ENCODE data around the gene SARNP.
A peak's percentile ranks its signal among the peaks of the same experiment; 100 is the strongest.

SARNP gene

DNA sequence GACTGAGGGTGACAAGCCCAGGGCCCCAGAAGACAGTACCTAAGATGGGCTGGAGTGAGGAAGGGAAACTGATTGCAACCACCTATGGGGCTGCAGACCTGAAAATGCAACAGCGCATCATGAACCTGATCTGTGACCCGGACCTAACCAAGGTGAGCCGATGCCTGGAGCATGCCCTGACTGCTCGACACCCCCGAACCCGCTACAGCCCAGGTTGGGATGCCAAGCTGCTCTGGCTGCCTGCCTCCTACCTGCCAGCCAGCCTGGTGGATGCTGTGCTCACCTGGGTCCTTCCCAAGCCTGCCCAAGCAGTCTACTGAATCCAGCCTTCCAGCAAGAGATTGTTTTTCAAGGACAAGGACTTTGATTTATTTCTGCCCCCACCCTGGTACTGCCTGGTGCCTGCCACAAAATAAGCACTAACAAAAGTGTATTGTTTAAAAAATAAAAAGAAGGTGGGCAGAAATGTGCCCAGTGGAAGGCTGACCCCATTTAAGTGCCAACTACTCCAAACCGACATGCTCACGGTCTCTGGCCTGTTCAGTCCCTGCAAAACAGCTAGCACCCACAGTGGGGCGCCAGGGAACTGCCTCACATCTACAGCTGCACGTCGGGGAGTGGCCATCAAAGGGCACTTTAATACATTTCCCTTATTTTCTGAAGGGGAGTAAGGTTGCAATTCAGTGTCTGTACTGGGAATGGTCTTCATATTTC lies 93.1 kb downstream of the SARNP start:
- peak; percentile 80 for TF ChIP-seq CTCF (IDR thresholded peaks at IDR 0.05; ENCODE audit: borderline replicate concordance, insufficient read depth, low read depth, low read length)
- H3K4me3 ChIP-seq (ENCODE audit: low read depth, low read length) = no peak overlapping the region

- no peak overlapping the region for H3K4me3 ChIP-seq (ENCODE audit: low read depth, low read length)
- no peak for TF ChIP-seq CTCF (IDR thresholded peaks at IDR 0.05; ENCODE audit: borderline replicate concordance, insufficient read depth, low read depth, low read length)
Observed at GRCh38 chr12:55723516-55724225, 93.9 kb downstream of the SARNP start.

- no peak overlapping the region for H3K4me3 ChIP-seq (ENCODE audit: low read depth, low read length)
Observed at GRCh38 chr12:55722948-55723347, 94.6 kb downstream of the SARNP start.

GRCh38 chr12:55721601-55722213 lies 95.8 kb downstream of the SARNP start:
- no peak for TF ChIP-seq CTCF (IDR thresholded peaks at IDR 0.05; ENCODE audit: borderline replicate concordance, insufficient read depth, low read depth, low read length)
- H3K4me3 ChIP-seq (ENCODE audit: low read depth, low read length) = no peak overlapping the region

More at GRCh38 chr12:55722948-55723347, 94.6 kb downstream of the SARNP start:
- no peak for TF ChIP-seq CTCF (IDR thresholded peaks at IDR 0.05; ENCODE audit: borderline replicate concordance, insufficient read depth, low read depth, low read length)

DNA sequence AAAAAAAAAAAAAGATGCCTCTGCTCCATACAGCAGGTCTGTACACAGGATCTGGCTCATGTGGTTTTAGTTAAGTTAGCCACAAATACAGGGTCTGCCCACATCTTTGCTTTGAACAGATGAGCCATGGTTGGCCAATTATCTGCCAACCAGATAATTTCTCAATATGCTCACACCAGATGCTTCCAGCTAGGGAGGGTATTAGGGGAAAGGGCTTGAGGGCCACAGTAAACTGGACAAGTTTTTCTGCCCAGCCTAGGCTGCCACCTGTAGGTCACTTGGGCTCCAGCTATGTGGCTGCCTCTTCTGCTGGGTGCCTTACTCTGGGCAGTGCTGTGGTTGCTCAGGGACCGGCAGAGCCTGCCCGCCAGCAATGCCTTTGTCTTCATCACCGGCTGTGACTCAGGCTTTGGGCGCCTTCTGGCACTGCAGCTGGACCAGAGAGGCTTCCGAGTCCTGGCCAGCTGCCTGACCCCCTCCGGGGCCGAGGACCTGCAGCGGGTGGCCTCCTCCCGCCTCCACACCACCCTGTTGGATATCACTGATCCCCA lies 96.6 kb downstream of the SARNP start:
- no peak overlapping the region for H3K4me3 ChIP-seq (ENCODE audit: low read depth, low read length)
- peak; percentile 24; the same call in 1 of the 2 replicates for TF ChIP-seq CTCF (IDR thresholded peaks at IDR 0.05; ENCODE audit: borderline replicate concordance, insufficient read depth, low read depth, low read length)

DNA sequence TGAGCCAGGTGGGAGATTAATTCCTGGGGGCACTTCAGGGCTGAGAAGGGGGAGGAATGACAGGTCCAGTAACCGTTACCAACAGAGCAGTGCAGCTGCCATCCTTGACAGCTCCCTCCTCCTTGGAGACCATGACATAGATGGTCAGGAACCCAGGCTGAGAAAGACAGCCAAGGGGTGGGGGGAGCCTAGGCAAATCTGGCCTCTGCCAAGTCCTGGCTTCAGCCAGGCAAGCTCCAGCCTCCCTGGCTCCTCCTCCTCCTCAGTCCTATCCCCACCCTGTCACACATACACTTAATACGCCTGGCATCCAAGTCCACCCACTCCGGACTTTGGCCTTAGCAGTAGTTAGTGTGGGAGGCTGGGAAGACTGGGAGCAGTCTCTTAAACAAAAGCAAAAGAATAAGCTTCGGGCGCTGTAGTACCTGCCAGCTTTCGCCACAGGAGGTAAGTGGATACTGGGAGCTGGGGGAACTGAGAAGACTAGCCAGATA lies 97.4 kb downstream of the SARNP start, which contains the start of gene RDH5:
Gene RDH5 (plus strand): TSS at position 323 of the 494 bp plus-strand sequence. CDS start 792 bp downstream, outside the sequence.
- no peak within 1 kb of the TSS for H3K4me3 ChIP-seq (ENCODE audit: low read depth, low read length)
- TF ChIP-seq CTCF (IDR thresholded peaks at IDR 0.05; ENCODE audit: borderline replicate concordance, insufficient read depth, low read depth, low read length) = no peak
